K562 (cell line): ENCODE results near the gene ABHD16A. TPM values are rescaled to one million over a fixed set of nuclear protein-coding genes. Genes with fewer than 3 reads are reported as not detected.

Experiments used
- CGGBP1 ChIP-seq: fragments of 250-450 bp; sonication (Bioruptor Pico); IDR thresholded peaks from 2 replicates; pipeline ENCODE4 v1.9.0; 2021; ENCODE audit warnings: mild to moderate bottlenecking
- CREB1 ChIP-seq, 2 experiments: sonication (generic) in 1 of 2; formaldehyde crosslinking in 1 of 2; IDR thresholded peaks; 2 replicates each; pipeline versions ENCODE4 v1.6.1 to v1.8.0; 2012 to 2022; ENCODE audit warnings: inconsistent platforms in 1 of 2, mild to moderate bottlenecking in 1 of 2, missing genetic modification reagents in 1 of 2, moderate library complexity in 1 of 2
- DIDO1 ChIP-seq: fragments of 450-650 bp; IDR thresholded peaks from 2 replicates; pipeline ENCODE4 v1.6.1; 2016; ENCODE audit warnings: low read depth, missing biosample characterization, missing genetic modification characterization
- ETV1 ChIP-seq: fragments of 450-650 bp; conservative IDR thresholded peaks from 2 replicates; pipeline ENCODE4 v1.6.1; 2016; ENCODE audit warnings: missing genetic modification characterization, control low read depth, low read depth, missing compliant biosample characterization
- FOXK1 ChIP-seq: sonication (generic); formaldehyde crosslinking; IDR thresholded peaks from 2 replicates; pipeline ENCODE4 v1.8.0; 2022; ENCODE audit warnings: missing genetic modification reagents, mild to moderate bottlenecking, borderline replicate concordance
- HDAC2 ChIP-seq: fragments of 450-650 bp; IDR thresholded peaks from 2 replicates; pipeline ENCODE4 v1.6.1; 2016; ENCODE audit warnings: mild to moderate bottlenecking
- HNRNPL ChIP-seq: fragments of 200-400 bp; formaldehyde crosslinking; IDR thresholded peaks from 2 replicates; pipeline ENCODE4 v1.6.1; 2017; ENCODE audit warnings: low read depth, mild to moderate bottlenecking, low read length
- MIER1 ChIP-seq: fragments of 450-650 bp; IDR thresholded peaks from 2 replicates; pipeline ENCODE4 v1.6.1; 2016; ENCODE audit warnings: antibody characterized with exemption, mild to moderate bottlenecking, low read depth
- NFE2 ChIP-seq: IDR thresholded peaks from 2 replicates; pipeline ENCODE4 v1.6.1; 2014; ENCODE audit warnings: antibody characterized with exemption, low read depth
- PHF8 ChIP-seq: fragments of 200-600 bp; sonication (generic); IDR thresholded peaks from 2 replicates; pipeline ENCODE4 v1.6.1; 2012; ENCODE audit warnings: mixed run types, mild to moderate bottlenecking, inconsistent platforms, low read length, moderate library complexity, borderline replicate concordance
- SNRNP70 ChIP-seq: fragments of 200-400 bp; formaldehyde crosslinking; optimal IDR thresholded peaks from 2 replicates; pipeline ENCODE3; 2017; ENCODE audit warnings: low read depth, low read length
- SP1 ChIP-seq: sonication (generic); formaldehyde crosslinking; IDR thresholded peaks from 2 replicates; pipeline ENCODE4 v1.8.1; 2022; ENCODE audit warnings: mild to moderate bottlenecking, missing genetic modification reagents
- TARDBP ChIP-seq: fragments of 450-650 bp; IDR thresholded peaks from 2 replicates; pipeline ENCODE4 v1.6.1; 2016
- TCF3 ChIP-seq: sonication (generic); formaldehyde crosslinking; IDR thresholded peaks from 2 replicates; pipeline ENCODE4 v1.4.0; 2020; ENCODE audit warnings: mild to moderate bottlenecking, missing genetic modification reagents
- TSC22D4 ChIP-seq: fragments of 450-650 bp; IDR thresholded peaks from 2 replicates; pipeline ENCODE4 v1.6.1; 2016; ENCODE audit warnings: missing genetic modification characterization, missing biosample characterization, control low read depth
- ZHX1 ChIP-seq: fragments of 150-350 bp; conservative IDR thresholded peaks from 2 replicates; pipeline ENCODE4 v1.6.1; 2014; ENCODE audit warnings: low read length
- ZKSCAN3 ChIP-seq: fragments of 250-450 bp; sonication (Bioruptor Pico); IDR thresholded peaks from 2 replicates; pipeline ENCODE4 v1.4.0; 2020
- ZNF586 ChIP-seq: fragments of 450-650 bp; formaldehyde crosslinking; conservative IDR thresholded peaks from 2 replicates; pipeline ENCODE4 v1.4.0; 2020; ENCODE audit warnings: mild to moderate bottlenecking, moderate library complexity
- ZNF639 ChIP-seq, 2 experiments: fragments of 200-800 bp in 1 of 2; sonication (Bioruptor generic) in 1 of 2; sonication (generic) in 1 of 2; formaldehyde crosslinking in 1 of 2; IDR thresholded peaks in 1 of 2; conservative IDR thresholded peaks in 1 of 2; 2 replicates each; pipeline versions ENCODE4 v1.5.0 to v1.6.1; 2016 to 2020; ENCODE audit warnings: missing compliant biosample characterization in 1 of 2, missing genetic modification characterization in 1 of 2, missing genetic modification reagents in 1 of 2
- polyA plus RNA-seq, 8 experiments: library from polyadenylated mRNA; depleted of rRNA in 4 of 8; stranded (reverse) in 5 of 8; unstranded in 3 of 8; fragments of >200 nt; fragmentation: Nextera tagmentation in 2 of 8; fragmentation: Illumina TruSeq in 1 of 8; extraction: Ambion mirVana in 2 of 8; extraction: Trizol in 1 of 8; gene quantifications; 2 replicates each; pipeline versions ENCODE4 v1.2.1 to v1.2.3, GENCODE V29; 2011 to 2014; ENCODE audit warnings: inconsistent platforms in 1 of 8, missing spikeins in 1 of 8
- total RNA-seq, 7 experiments: library from RNA; depleted of rRNA in 6 of 7; stranded (reverse); fragments of >200 nt in 6 of 7; fragmentation: Illumina TruSeq in 2 of 7; extraction: Trizol in 2 of 7; gene quantifications; 2 replicates each; pipeline versions ENCODE4 v1.2.1 to v1.2.3, GENCODE V29; 2011 to 2021; ENCODE audit warnings: low replicate concordance in 1 of 7
- TF ChIP-seq, protein P1 (sequence below): fragments of 450-650 bp; IDR thresholded peaks from 2 replicates; pipeline ENCODE4 v1.6.1; 2014; ENCODE audit warnings: low read depth, mild to moderate bottlenecking, moderate library complexity, borderline replicate concordance

The ABHD16A gene
- total and polyA plus RNA-seq, 9 of the 15 experiments (the other 6 are each of a cell fraction or from before 2014, with no cell fraction given): 25.8 to 120 (median 81.6) TPM

DNA sequence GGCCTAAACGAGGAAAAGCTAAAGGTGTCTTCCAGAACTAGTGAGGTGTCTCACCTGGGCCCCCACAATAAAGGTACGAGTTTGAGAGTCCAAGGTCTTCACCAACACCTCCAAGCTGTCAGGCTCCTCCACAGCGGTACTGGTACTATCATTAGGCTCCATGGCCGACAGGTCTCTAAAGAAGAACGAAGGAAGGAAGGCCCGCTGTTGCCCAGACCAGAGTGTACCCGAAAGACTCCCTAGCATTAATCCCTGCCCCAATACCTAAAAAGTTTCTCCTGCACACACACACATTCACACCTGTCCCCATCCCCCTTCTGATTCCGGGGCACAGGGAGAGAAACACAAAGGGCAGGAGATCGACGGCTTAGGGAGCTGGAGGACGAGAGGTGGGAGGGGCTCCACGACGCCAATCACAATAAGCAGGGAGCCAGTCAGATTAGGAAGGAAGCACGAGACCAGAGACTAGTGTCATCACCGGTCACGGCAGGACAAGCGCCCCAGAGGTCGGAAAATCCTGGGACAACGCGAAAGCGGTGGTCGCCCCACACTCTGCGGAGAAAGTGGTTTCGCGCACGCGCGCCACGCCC is 51.4 kb downstream of the ABHD16A start (continued):
- TF ChIP-seq ZNF639 (CRISPR knock-in tag; conservative IDR thresholded peaks at IDR 0.05 in 1 of 2, IDR thresholded peaks at IDR 0.05 in 1 of 2): no peak
- 0 out of 2 replicates have a peak, but pooled peaks have one; percentile 93 for TF ChIP-seq HDAC2
- no peak for TF ChIP-seq ZKSCAN3
- no peak for TF ChIP-seq TCF3
- no peak for TF ChIP-seq ETV1
- no peak for TF ChIP-seq NFE2
- TF ChIP-seq, protein P1, sequence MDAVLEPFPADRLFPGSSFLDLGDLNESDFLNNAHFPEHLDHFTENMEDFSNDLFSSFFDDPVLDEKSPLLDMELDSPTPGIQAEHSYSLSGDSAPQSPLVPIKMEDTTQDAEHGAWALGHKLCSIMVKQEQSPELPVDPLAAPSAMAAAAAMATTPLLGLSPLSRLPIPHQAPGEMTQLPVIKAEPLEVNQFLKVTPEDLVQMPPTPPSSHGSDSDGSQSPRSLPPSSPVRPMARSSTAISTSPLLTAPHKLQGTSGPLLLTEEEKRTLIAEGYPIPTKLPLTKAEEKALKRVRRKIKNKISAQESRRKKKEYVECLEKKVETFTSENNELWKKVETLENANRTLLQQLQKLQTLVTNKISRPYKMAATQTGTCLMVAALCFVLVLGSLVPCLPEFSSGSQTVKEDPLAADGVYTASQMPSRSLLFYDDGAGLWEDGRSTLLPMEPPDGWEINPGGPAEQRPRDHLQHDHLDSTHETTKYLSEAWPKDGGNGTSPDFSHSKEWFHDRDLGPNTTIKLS: no peak
- TF ChIP-seq CGGBP1 (CRISPR knock-in tag): no peak
- no peak for TF ChIP-seq SP1
- no peak for TF ChIP-seq FOXK1 (CRISPR knock-in tag)
- TF ChIP-seq CREB1 (IDR thresholded peaks at IDR 0.05): no peak; the same call in 1 of the 2 replicates
- no peak for TF ChIP-seq CREB1 (CRISPR knock-in tag; IDR thresholded peaks at IDR 0.05)
- no peak for TF ChIP-seq HNRNPL
- TF ChIP-seq MIER1: no peak
- TF ChIP-seq TARDBP: no peak
- no peak for TF ChIP-seq DIDO1 (tag)
- no peak for TF ChIP-seq ZNF586 (CRISPR knock-in tag)
- no peak for TF ChIP-seq PHF8
- TF ChIP-seq TSC22D4 (tag): no peak
- TF ChIP-seq ZHX1: no peak
- TF ChIP-seq SNRNP70: no peak
